ENCODE data around the gene SERPINB1. TPM values are rescaled to one million over a fixed set of nuclear protein-coding genes. Genes with fewer than 3 reads are reported as not detected.

Gene SERPINB1
- total RNA-seq, 2 donors from 2014 or later: 41.0 to 62.3 TPM

DNA sequence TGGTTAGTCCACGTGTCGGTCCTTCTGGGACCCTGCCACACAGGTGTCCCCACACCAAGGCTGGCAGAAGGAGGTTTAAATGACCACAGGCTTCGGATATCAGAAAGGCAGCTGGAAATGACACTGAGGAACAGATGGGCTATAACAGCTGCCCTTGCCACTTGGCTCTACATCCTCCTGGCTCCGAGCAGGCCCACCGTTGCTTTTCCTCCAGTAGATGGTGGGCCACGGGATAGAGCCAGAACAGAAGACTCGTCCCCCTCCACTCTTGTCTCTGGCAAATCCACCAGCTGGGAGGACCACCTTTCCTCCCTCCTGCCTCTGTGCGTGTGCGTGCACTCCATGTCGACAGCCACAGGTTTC, 58.9 kb downstream of the SERPINB1 start:
- Histone ChIP-seq H3K36me3 (peaks cover 15% of the 10 kb centered on the region), H3K27ac (no peak overlapping the region), H3K9me3 (no peaks in the 10 kb centered on the region), H3K4me1 (ENCODE audit: control insufficient read depth in 1 of 2, low read depth in 2 of 2) (peaks cover 0 to 44% of the 10 kb centered on the region in 2 donors), H3K4me3 (no peak overlapping the region), H3K27me3 (replicated peaks; ENCODE audit: insufficient read depth) (no peaks in the 10 kb centered on the region)
- no peak for ATAC-seq (ENCODE audit: insufficient number of reproducible peaks, low FRiP score, low read depth)
- no peak for DNase-seq (ENCODE audit: low spot score)
- TF ChIP-seq CTCF (IDR thresholded peaks at IDR 0.05): no peak

GRCh38 chr6:2782356-2782708, 59.3 kb downstream of the SERPINB1 start:
- DNase-seq (ENCODE audit: low spot score) (no peak), ATAC-seq (ENCODE audit: insufficient number of reproducible peaks, low FRiP score, low read depth) (no peak)
- Histone ChIP-seq H3K4me3 (no peak overlapping the region), H3K27ac (no peak overlapping the region), H3K4me1 (ENCODE audit: control insufficient read depth in 1 of 2, low read depth in 2 of 2) (peaks cover 0 to 49% of the 10 kb centered on the region in 2 donors), H3K27me3 (replicated peaks; ENCODE audit: insufficient read depth) (no peaks in the 10 kb centered on the region), H3K36me3 (peaks cover 15% of the 10 kb centered on the region), H3K9me3 (no peaks in the 10 kb centered on the region)
- no peak for TF ChIP-seq CTCF (IDR thresholded peaks at IDR 0.05)

Other genes with a start within 250 kb of the SERPINB1 start
- gene MYLK4, start 90.9 kb downstream of the SERPINB1 start, total RNA-seq: 1 to 10 TPM in 1 of 2 donors, under 1 TPM in 1; 0.68 to 2.0 TPM
- gene WRNIP1, start 76.5 kb downstream of the SERPINB1 start, total RNA-seq: 10 to 100 TPM; 87.8 to 93.3 TPM
- gene SERPINB9, start 61.4 kb upstream of the SERPINB1 start, total RNA-seq: 10 to 100 TPM; 15.7 to 24.0 TPM
- 100 to 1,000 TPM; 161 to 180 TPM for gene SERPINB6, start 129.7 kb upstream of the SERPINB1 start, total RNA-seq
- gene NQO2, start 158.0 kb upstream of the SERPINB1 start, total RNA-seq: 10 to 100 TPM; 23.0 to 25.7 TPM
- 10 to 100 TPM; 17.2 to 44.5 TPM for gene RIPK1, start 226.6 kb upstream of the SERPINB1 start, total RNA-seq